NB4 (cell line): ENCODE data around the gene CNTNAP2.

Experiments used
- CTCF ChIP-seq: IDR thresholded peaks from one replicate; pipeline ENCODE4 v1.5.1; 2012; ENCODE audit warnings: low read depth, low read length
- MAX ChIP-seq: IDR thresholded peaks from 2 replicates; pipeline ENCODE4 v1.6.1; 2011; ENCODE audit warnings: low read depth, low read length
- POLR2A ChIP-seq: IDR thresholded peaks from 2 replicates; pipeline ENCODE4 v1.6.1; 2011; ENCODE audit warnings: mild to moderate bottlenecking; ENCODE audit not compliant: insufficient read length; ENCODE audit errors: extremely low read depth

- TF ChIP-seq CTCF, result peak; percentile 79
- no peak for TF ChIP-seq POLR2A
- no peak for TF ChIP-seq MAX
These were observed 1430.8 kb downstream of the CNTNAP2 start for GRCh38 chr7:147547252-147547897.
